SIG-M5 treated with dmso at 0.1 percent for 504 hours (cell line): ENCODE results near the gene PCDH7.

Experiments
- DNase-seq: peaks from one replicate; lab custom pipeline; 2025; ENCODE audit not compliant: unreplicated experiment; lab: John Stamatoyannopoulos, UW

Gene PCDH7

GRCh38 chr4:30725562-30725961 lies 5.4 kb downstream of the PCDH7 start:
- no peak for DNase-seq

- no peak for DNase-seq
Measured at GRCh38 chr4:30726090-30726675, 6.0 kb downstream of the PCDH7 start.

GRCh38 chr4:30727409-30727808 lies 7.2 kb downstream of the PCDH7 start:
- DNase-seq, result no peak

GRCh38 chr4:30728311-30728710 lies 8.1 kb downstream of the PCDH7 start:
- no peak for DNase-seq

- no peak for DNase-seq
Measured at GRCh38 chr4:30743897-30744296, 23.7 kb downstream of the PCDH7 start.

- no peak for DNase-seq
Measured at GRCh38 chr4:30744386-30744785, 24.2 kb downstream of the PCDH7 start.

- DNase-seq, result no peak
Measured at GRCh38 chr4:30744957-30745640, 24.9 kb downstream of the PCDH7 start.

- DNase-seq, result no peak
Measured at GRCh38 chr4:30746735-30747134, 26.6 kb downstream of the PCDH7 start.

GRCh38 chr4:30753316-30753715 lies 33.1 kb downstream of the PCDH7 start:
- no peak for DNase-seq

- DNase-seq, result no peak
Measured at GRCh38 chr4:30754021-30754420, 33.9 kb downstream of the PCDH7 start.

- DNase-seq, result no peak
Measured at GRCh38 chr4:30755346-30755745, 35.2 kb downstream of the PCDH7 start.

- no peak for DNase-seq
Measured at GRCh38 chr4:30756553-30756952, 36.4 kb downstream of the PCDH7 start.

GRCh38 chr4:30757357-30757756 lies 37.2 kb downstream of the PCDH7 start:
- no peak for DNase-seq

GRCh38 chr4:30760551-30760950 lies 40.4 kb downstream of the PCDH7 start:
- DNase-seq, result no peak

- DNase-seq, result no peak
Measured at GRCh38 chr4:30763321-30763727, 43.2 kb downstream of the PCDH7 start.

- no peak for DNase-seq
Measured at GRCh38 chr4:30765022-30765421, 44.9 kb downstream of the PCDH7 start.

GRCh38 chr4:30767147-30767845 lies 47.1 kb downstream of the PCDH7 start:
- no peak for DNase-seq

- DNase-seq, result no peak
Measured at GRCh38 chr4:30768277-30768676, 48.1 kb downstream of the PCDH7 start.

- DNase-seq, result no peak
Measured at GRCh38 chr4:30769093-30769492, 48.9 kb downstream of the PCDH7 start.

- DNase-seq, result no peak
Measured at GRCh38 chr4:30770049-30770549, 49.9 kb downstream of the PCDH7 start.

- no peak for DNase-seq
Measured at GRCh38 chr4:30770812-30771211, 50.6 kb downstream of the PCDH7 start.

GRCh38 chr4:30776451-30776850 lies 56.3 kb downstream of the PCDH7 start:
- DNase-seq, result no peak
